H1 (cell line): ENCODE data around the gene TP63. TPM values are rescaled to one million over a fixed set of nuclear protein-coding genes. Genes with fewer than 3 reads are reported as not detected.

ENCODE experiments used
- BACH1 ChIP-seq: IDR thresholded peaks from 2 replicates; pipeline ENCODE4 v1.6.1; 2012; ENCODE audit warnings: low read length, improper control_type of control experiment
- CHD2 ChIP-seq: IDR thresholded peaks from 2 replicates; pipeline ENCODE4 v1.6.1; 2012; ENCODE audit warnings: low read length, improper control_type of control experiment
- E2F6 ChIP-seq: IDR thresholded peaks from 2 replicates; pipeline ENCODE4 v1.6.1; 2012; ENCODE audit warnings: inconsistent platforms
- HDAC2 ChIP-seq, 2 experiments: fragments of 300-600 bp in 1 of 2; sonication (generic) in 1 of 2; IDR thresholded peaks; 2 replicates each; pipeline ENCODE4 v1.6.1; 2011 to 2012; ENCODE audit warnings: low read depth in 2 of 2, low read length in 2 of 2, mild to moderate bottlenecking in 2 of 2, moderate library complexity in 2 of 2, borderline replicate concordance in 1 of 2, inconsistent platforms in 1 of 2
- polyA plus RNA-seq, 7 experiments: library from polyadenylated mRNA; depleted of rRNA in 3 of 7; stranded (reverse) in 5 of 7; unstranded in 2 of 7; fragments of >200 nt in 5 of 7; fragments of 200-250 nt in 2 of 7; gene quantifications; 1 replicate in 5 of 7; 2 replicates in 1 of 7; 4 replicates in 1 of 7; pipeline versions ENCODE4 v1.2.1 to v1.2.3, GENCODE V29; 2011 to 2013; ENCODE audit warnings: missing spikeins in 2 of 7, mixed read lengths in 2 of 7
- total RNA-seq: library from RNA; stranded (reverse); fragmentation: NEBNext Ultra II Directional; extraction: Animal tissue kit (Norgen Biotek cat#: 25700); gene quantifications from 2 replicates; pipeline ENCODE4 v1.2.1, GENCODE V29; 2021

The TP63 gene
- total and polyA plus RNA-seq, 2 of the 8 experiments (the other 6 are each of a cell fraction or from before 2014, with no cell fraction given) = not detected

DNA sequence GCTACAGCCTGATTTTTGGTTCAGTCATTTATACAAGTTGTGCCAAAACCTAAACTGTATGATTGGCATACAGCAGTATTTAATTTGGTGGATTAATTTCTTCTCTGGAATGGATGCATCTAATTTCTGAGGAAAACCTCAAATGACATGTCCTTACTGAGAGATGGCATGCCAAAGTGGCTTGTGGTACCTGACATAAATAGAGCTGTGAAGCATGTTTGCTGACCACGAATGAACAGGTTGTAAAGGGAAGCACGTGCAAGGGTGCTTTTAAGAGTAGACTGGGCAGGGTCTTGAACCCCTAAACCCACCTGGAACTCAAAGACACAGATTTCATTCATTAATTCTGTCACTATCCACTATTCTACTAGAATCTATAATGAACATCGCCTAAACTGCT lies 77.2 kb downstream of the TP63 start (continued):
- TF ChIP-seq BACH1 (no peak), HDAC2 (IDR thresholded peaks at IDR 0.05; ENCODE audit: borderline replicate concordance in 1 of 2, low read depth in 2 of 2, low read length in 2 of 2) (no peak), CHD2 (no peak), E2F6 (no peak)
